Caco-2 (cell line): ENCODE results near the gene GRIK4. TPM values are rescaled to one million over a fixed set of nuclear protein-coding genes. Genes with fewer than 3 reads are reported as not detected.

Experiments
- BruUV-seq: library from RNA; stranded (reverse); fragments of 400-500 nt; replicated peaks from 2 replicates; lab custom pipeline; 2021; lab: Mats Ljungman, UMichigan
- CTCF ChIA-PET: fragments of 300-600 bp; sonication (Branson Sonifier 250); formaldehyde crosslinking; loops from one replicate; lab custom pipeline; 2022; ENCODE audit warnings: antibody characterized with exemption; lab: Charles Lee
- POLR2A ChIA-PET: fragments of 300-600 bp; sonication (Branson Sonifier 250); formaldehyde crosslinking; loops from one replicate; lab custom pipeline; 2022; ENCODE audit warnings: antibody characterized with exemption; lab: Charles Lee
- DNase-seq, 2 experiments: peaks; one replicate each; pipeline versions ENCODE4 v3.0.0 to v3.0.0-alpha.2; 2020 to 2022
- H3K27me3 ChIP-seq: replicated peaks from 2 replicates; pipeline ENCODE4 v1.6.0; 2011; ENCODE audit warnings: low read length; ENCODE audit not compliant: control insufficient read depth, insufficient read depth
- H3K36me3 ChIP-seq: 2 replicates; pipeline ENCODE4 v1.5.1; 2011; ENCODE audit warnings: low read length; ENCODE audit not compliant: control insufficient read depth, insufficient read depth
- H3K4me1 ChIP-seq: fragments of 250-450 bp; sonication (Bioruptor Pico); 2 replicates; pipeline ENCODE4 v1.5.1; 2020; ENCODE audit warnings: mild to moderate bottlenecking
- H3K4me3 ChIP-seq: 2 replicates; pipeline ENCODE4 v1.5.1; 2011; ENCODE audit warnings: low read depth, mild to moderate bottlenecking, control low read depth, low read length
- H3K9me3 ChIP-seq: fragments of 250-450 bp; sonication (Bioruptor Pico); 2 replicates; pipeline ENCODE4 v1.5.1; 2020; ENCODE audit warnings: mild to moderate bottlenecking, moderate library complexity
- H3K27ac Mint-ChIP-seq: one replicate; pipeline ENCODE4 v1.8.0; 2022; ENCODE audit warnings: mixed read lengths; ENCODE audit not compliant: unreplicated experiment
- H3K27me3 Mint-ChIP-seq: one replicate; pipeline ENCODE4 v1.8.0; 2022; ENCODE audit warnings: mixed read lengths; ENCODE audit not compliant: insufficient read depth, unreplicated experiment
- H3K36me3 Mint-ChIP-seq: one replicate; pipeline ENCODE4 v1.8.0; 2022; ENCODE audit warnings: mild to moderate bottlenecking, mixed read lengths; ENCODE audit not compliant: insufficient read depth, unreplicated experiment
- H3K4me1 Mint-ChIP-seq: one replicate; pipeline ENCODE4 v1.8.0; 2022; ENCODE audit warnings: low read depth, mixed read lengths; ENCODE audit not compliant: unreplicated experiment
- H3K4me3 Mint-ChIP-seq: one replicate; pipeline ENCODE4 v1.8.0; 2022; ENCODE audit warnings: mild to moderate bottlenecking, moderate library complexity, mixed read lengths; ENCODE audit not compliant: unreplicated experiment
- H3K9me3 Mint-ChIP-seq: one replicate; pipeline ENCODE4 v1.8.0; 2022; ENCODE audit warnings: mixed read lengths; ENCODE audit not compliant: unreplicated experiment
- intact Hi-C: fragments of 100-400 bp; cut with micrococcal nuclease; formaldehyde crosslinking; loops from one replicate; pipeline ENCODE4 v1.10.0; 2022; ENCODE audit not compliant: unreplicated experiment
- total RNA-seq: library from RNA; stranded (reverse); gene quantifications from 2 replicates; pipeline ENCODE4 v1.2.3, GENCODE V29; 2022
- TF ChIP-seq, protein P1 (sequence below), 2 experiments: fragments of 200-600 bp in 1 of 2; IDR thresholded peaks; 1 replicate in 1 of 2; 2 replicates in 1 of 2; pipeline versions ENCODE4 v1.5.1 to v1.8.0; 2011 to 2022; ENCODE audit warnings: antibody characterized with exemption in 1 of 2, control low read depth in 1 of 2, inconsistent platforms in 1 of 2, low read depth in 1 of 2, low read length in 1 of 2, mild to moderate bottlenecking in 1 of 2, moderate library complexity in 1 of 2; ENCODE audit not compliant: insufficient read depth in 1 of 2, severe bottlenecking in 1 of 2, unreplicated experiment in 1 of 2

Gene GRIK4
- total RNA-seq, 1 experiment from 2014 or later = 2.0 TPM

DNA sequence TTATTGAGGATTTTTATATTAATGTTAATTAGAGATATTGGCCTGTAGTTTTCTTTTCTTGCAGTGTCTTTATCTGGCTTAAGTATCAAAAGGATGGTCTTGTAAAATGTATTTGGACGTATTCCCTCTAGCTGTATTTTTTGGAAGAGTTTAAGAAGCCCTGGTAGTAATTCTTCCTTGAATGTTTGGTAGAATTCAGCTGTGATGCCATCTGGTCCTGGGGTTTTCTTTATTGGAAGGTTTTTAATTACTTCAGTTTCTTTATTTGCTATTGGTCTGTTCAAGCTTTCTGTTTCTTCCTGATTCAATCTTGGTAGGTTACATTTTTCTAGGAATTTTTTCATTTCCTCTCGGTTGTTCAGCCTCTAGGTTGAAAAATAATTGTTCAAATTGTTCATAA lies 257.4 kb downstream of the GRIK4 start:
- no peaks in the 10 kb centered on the region for H3K4me1 ChIP-seq
- Mint-ChIP-seq H3K27me3 (peaks cover 9% of the 10 kb centered on the region), H3K9me3 (peaks cover 17% of the 10 kb centered on the region), H3K4me1 (no peaks in the 10 kb centered on the region), H3K27ac (no peak overlapping the region), H3K36me3 (no peaks in the 10 kb centered on the region), H3K4me3 (no peak overlapping the region)
- no peaks in the 10 kb centered on the region; the same call in 1 of the 2 replicates for H3K27me3 ChIP-seq
- no peaks in the 10 kb centered on the region for H3K36me3 ChIP-seq
- peaks cover 24% of the 10 kb centered on the region for H3K9me3 ChIP-seq
- TF ChIP-seq, protein P1, sequence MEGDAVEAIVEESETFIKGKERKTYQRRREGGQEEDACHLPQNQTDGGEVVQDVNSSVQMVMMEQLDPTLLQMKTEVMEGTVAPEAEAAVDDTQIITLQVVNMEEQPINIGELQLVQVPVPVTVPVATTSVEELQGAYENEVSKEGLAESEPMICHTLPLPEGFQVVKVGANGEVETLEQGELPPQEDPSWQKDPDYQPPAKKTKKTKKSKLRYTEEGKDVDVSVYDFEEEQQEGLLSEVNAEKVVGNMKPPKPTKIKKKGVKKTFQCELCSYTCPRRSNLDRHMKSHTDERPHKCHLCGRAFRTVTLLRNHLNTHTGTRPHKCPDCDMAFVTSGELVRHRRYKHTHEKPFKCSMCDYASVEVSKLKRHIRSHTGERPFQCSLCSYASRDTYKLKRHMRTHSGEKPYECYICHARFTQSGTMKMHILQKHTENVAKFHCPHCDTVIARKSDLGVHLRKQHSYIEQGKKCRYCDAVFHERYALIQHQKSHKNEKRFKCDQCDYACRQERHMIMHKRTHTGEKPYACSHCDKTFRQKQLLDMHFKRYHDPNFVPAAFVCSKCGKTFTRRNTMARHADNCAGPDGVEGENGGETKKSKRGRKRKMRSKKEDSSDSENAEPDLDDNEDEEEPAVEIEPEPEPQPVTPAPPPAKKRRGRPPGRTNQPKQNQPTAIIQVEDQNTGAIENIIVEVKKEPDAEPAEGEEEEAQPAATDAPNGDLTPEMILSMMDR (IDR thresholded peaks at IDR 0.05; ENCODE audit: insufficient read depth in 1 of 2, low read depth in 1 of 2, low read length in 1 of 2, severe bottlenecking in 1 of 2, unreplicated experiment in 1 of 2) = no peak
- ChIA-PET POLR2A (no interaction called here), CTCF (no interaction called here)
- intact Hi-C loops = no loop called here
- no peak overlapping the region for H3K4me3 ChIP-seq
- no peak for DNase-seq
- no TSS peak for BruUV-seq

DNA sequence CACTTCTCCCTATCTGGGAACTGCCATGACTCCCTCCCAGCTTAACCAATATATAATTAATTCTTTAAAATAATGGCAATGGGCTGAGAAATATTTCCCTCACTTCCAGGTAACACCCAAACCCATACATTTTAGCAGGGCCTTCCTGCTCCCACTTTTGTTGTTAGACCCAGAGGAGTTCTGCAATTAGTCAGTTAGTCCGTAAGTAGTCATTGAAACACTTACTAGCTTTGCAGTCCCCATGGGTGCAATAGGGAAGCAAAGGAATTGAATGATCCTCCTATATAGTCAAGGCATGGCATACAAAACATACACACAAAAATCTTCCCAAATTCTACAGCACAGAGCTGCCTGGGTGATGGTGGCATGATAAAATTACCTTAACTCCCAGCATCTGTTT lies 258.4 kb downstream of the GRIK4 start:
- Histone ChIP-seq H3K36me3 (no peaks in the 10 kb centered on the region), H3K4me3 (no peak overlapping the region), H3K4me1 (no peaks in the 10 kb centered on the region), H3K27me3 (no peaks in the 10 kb centered on the region; the same call in 1 of the 2 replicates), H3K9me3 (peaks cover 24% of the 10 kb centered on the region)
- Mint-ChIP-seq H3K27me3 (peaks cover 8% of the 10 kb centered on the region), H3K4me1 (no peaks in the 10 kb centered on the region), H3K4me3 (no peak overlapping the region), H3K9me3 (peaks cover 23% of the 10 kb centered on the region), H3K36me3 (no peaks in the 10 kb centered on the region), H3K27ac (no peak overlapping the region)
- BruUV-seq = no TSS peak
- intact Hi-C loops = no loop called here
- TF ChIP-seq, protein P1 (IDR thresholded peaks at IDR 0.05; ENCODE audit: insufficient read depth in 1 of 2, low read depth in 1 of 2, low read length in 1 of 2, severe bottlenecking in 1 of 2, unreplicated experiment in 1 of 2) = no peak
- DNase-seq = no peak
- CTCF ChIA-PET = no interaction called here
- POLR2A ChIA-PET = no interaction called here

DNA sequence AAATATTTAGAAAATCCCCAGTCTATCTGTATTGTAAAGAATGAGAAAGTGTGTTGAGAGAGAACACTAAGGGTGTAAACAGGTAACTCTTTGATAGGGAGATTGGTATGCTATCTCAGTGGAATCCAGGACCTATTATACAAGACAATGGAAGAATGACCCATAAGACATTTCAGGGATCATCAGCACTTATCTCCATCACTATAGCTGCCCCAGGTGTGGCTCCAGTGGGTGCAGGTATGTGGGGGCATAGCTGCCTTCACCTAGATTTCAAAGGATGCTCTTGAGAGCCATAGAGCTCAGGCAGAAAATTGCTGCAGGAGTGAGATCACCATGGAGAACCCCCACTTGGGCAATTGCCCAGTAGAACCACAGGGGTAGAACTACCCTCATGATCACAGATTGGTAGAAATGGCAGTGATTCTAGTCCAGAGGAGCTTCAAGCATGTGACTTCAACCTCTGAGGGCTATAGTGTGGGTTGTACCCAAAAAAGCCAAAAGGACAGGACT lies 260.1 kb downstream of the GRIK4 start:
- no peaks in the 10 kb centered on the region for H3K36me3 Mint-ChIP-seq
- ChIA-PET POLR2A (no interaction called here), CTCF (no interaction called here)
- BruUV-seq = no TSS peak
- Histone ChIP-seq H3K9me3 (peaks cover 24% of the 10 kb centered on the region), H3K27me3 (no peaks in the 10 kb centered on the region; the same call in 1 of the 2 replicates), H3K4me1 (no peaks in the 10 kb centered on the region), H3K4me3 (no peak overlapping the region), H3K36me3 (no peaks in the 10 kb centered on the region)
- TF ChIP-seq, protein P1 (IDR thresholded peaks at IDR 0.05; ENCODE audit: insufficient read depth in 1 of 2, low read depth in 1 of 2, low read length in 1 of 2, severe bottlenecking in 1 of 2, unreplicated experiment in 1 of 2) = no peak
- no peak for DNase-seq
- peaks cover 5% of the 10 kb centered on the region for H3K27me3 Mint-ChIP-seq
- no peaks in the 10 kb centered on the region for H3K4me1 Mint-ChIP-seq
- peaks cover 23% of the 10 kb centered on the region for H3K9me3 Mint-ChIP-seq
- no peak overlapping the region for H3K27ac Mint-ChIP-seq
- intact Hi-C loops = no loop called here
- H3K4me3 Mint-ChIP-seq = no peak overlapping the region
